GM23338 (cell line): ENCODE measurements around the gene ANKRD13B. TPM values are rescaled to one million over a fixed set of nuclear protein-coding genes. Genes with fewer than 3 reads are reported as not detected.

Source experiments
- ATAC-seq: fragments of 200-7000 bp; cut with Tn5 transposase; 3 replicates; pipeline ENCODE4 v1.9.1; 2020
- DNase-seq: peaks from one replicate; pipeline ENCODE4 v3.0.0-alpha.2; 2015; ENCODE audit warnings: low spot score
- H2AFZ ChIP-seq: fragments of 200-600 bp; sonication (generic); 2 replicates; pipeline ENCODE4 v1.8.0; 2016; ENCODE audit warnings: antibody characterized with exemption, mild to moderate bottlenecking, moderate library complexity
- H3F3A ChIP-seq: fragments of 200-600 bp; sonication (generic); replicated peaks from 2 replicates; pipeline ENCODE4 v1.8.0; 2017; ENCODE audit warnings: antibody characterized with exemption, mixed run types, low read depth
- H3K27ac ChIP-seq: fragments of 200-600 bp; sonication (generic); 2 replicates; pipeline ENCODE4 v1.6.1; 2016; ENCODE audit warnings: low read depth
- H3K27me3 ChIP-seq: fragments of 200-600 bp; sonication (generic); 2 replicates; pipeline ENCODE4 v1.8.0; 2016; ENCODE audit warnings: mild to moderate bottlenecking, mixed run types, moderate library complexity; ENCODE audit not compliant: insufficient read depth
- H3K36me3 ChIP-seq: fragments of 200-600 bp; sonication (generic); 2 replicates; pipeline ENCODE4 v1.8.0; 2016; ENCODE audit warnings: mild to moderate bottlenecking; ENCODE audit not compliant: insufficient read depth
- H3K4me1 ChIP-seq: fragments of 200-600 bp; sonication (generic); 2 replicates; pipeline ENCODE4 v1.8.0; 2016; ENCODE audit warnings: mild to moderate bottlenecking, moderate library complexity; ENCODE audit not compliant: insufficient read depth
- H3K4me2 ChIP-seq: fragments of 200-600 bp; sonication (generic); 2 replicates; pipeline ENCODE4 v1.7.1; 2017; ENCODE audit warnings: mixed run types
- H3K4me3 ChIP-seq: fragments of 200-600 bp; sonication (generic); 2 replicates; pipeline ENCODE4 v1.6.1; 2016; ENCODE audit warnings: mixed run types
- H3K79me2 ChIP-seq: fragments of 200-600 bp; sonication (generic); replicated peaks from 2 replicates; pipeline ENCODE4 v1.8.0; 2017; ENCODE audit warnings: mild to moderate bottlenecking; ENCODE audit not compliant: insufficient read depth
- H3K9me2 ChIP-seq: fragments of 200-600 bp; sonication (generic); 2 replicates; pipeline ENCODE4 v1.8.0; 2017; ENCODE audit not compliant: insufficient read depth
- H4K20me1 ChIP-seq: fragments of 200-600 bp; sonication (generic); replicated peaks from 2 replicates; pipeline ENCODE4 v1.8.0; 2017; ENCODE audit warnings: mild to moderate bottlenecking; ENCODE audit not compliant: insufficient read depth
- H3K27ac Mint-ChIP-seq: 2 replicates; pipeline ENCODE4 v1.8.0; 2020; ENCODE audit warnings: inconsistent platforms, mild to moderate bottlenecking, moderate library complexity, mixed read lengths
- H3K27me3 Mint-ChIP-seq: 3 replicates; pipeline ENCODE4 v1.8.0; 2022; ENCODE audit warnings: low read depth, mild to moderate bottlenecking, moderate library complexity, mixed read lengths, inconsistent platforms; ENCODE audit not compliant: insufficient read depth, poor library complexity
- H3K36me3 Mint-ChIP-seq: 3 replicates; pipeline ENCODE4 v1.8.0; 2021; ENCODE audit warnings: low read depth, mild to moderate bottlenecking, inconsistent platforms, moderate library complexity, mixed read lengths
- H3K4me1 Mint-ChIP-seq: 3 replicates; pipeline ENCODE4 v1.8.0; 2020; ENCODE audit warnings: mild to moderate bottlenecking, inconsistent platforms, mixed read lengths
- H3K4me3 Mint-ChIP-seq: 3 replicates; pipeline ENCODE4 v1.8.0; 2021; ENCODE audit warnings: moderate library complexity, mild to moderate bottlenecking, inconsistent platforms, mixed read lengths
- H3K9me3 Mint-ChIP-seq: 3 replicates; pipeline ENCODE4 v1.8.0; 2020; ENCODE audit warnings: moderate library complexity, mild to moderate bottlenecking, inconsistent platforms, mixed read lengths
- CREB1 ChIP-seq: fragments of 250-450 bp; sonication (Bioruptor Pico); IDR thresholded peaks from 2 replicates; pipeline ENCODE4 v1.5.0; 2020; ENCODE audit warnings: low read depth, mild to moderate bottlenecking, moderate library complexity
- EZH2 ChIP-seq: fragments of 200-600 bp; sonication (generic); IDR thresholded peaks from one replicate; pipeline ENCODE4 v1.8.0; 2017; ENCODE audit warnings: antibody characterized with exemption, mild to moderate bottlenecking, low read depth; ENCODE audit not compliant: unreplicated experiment
- EZH2phosphoT487 ChIP-seq: fragments of 200-600 bp; sonication (generic); IDR thresholded peaks from one replicate; pipeline ENCODE4 v1.8.1; 2018; ENCODE audit warnings: antibody characterized with exemption; ENCODE audit not compliant: unreplicated experiment
- POLR2AphosphoS5 ChIP-seq: IDR thresholded peaks from 2 replicates; pipeline ENCODE4 v1.6.1; 2016; ENCODE audit warnings: antibody characterized with exemption, low read depth
- STAT1 ChIP-seq: IDR thresholded peaks from one replicate; pipeline ENCODE4 v1.6.1; 2016; ENCODE audit warnings: antibody characterized with exemption; ENCODE audit not compliant: unreplicated experiment
- ZNF114 ChIP-seq: fragments of 250-450 bp; sonication (Bioruptor Pico); IDR thresholded peaks from 2 replicates; pipeline ENCODE4 v1.5.0; 2020; ENCODE audit warnings: mild to moderate bottlenecking, moderate library complexity
- ZNF331 ChIP-seq: fragments of 250-450 bp; sonication (Bioruptor Pico); IDR thresholded peaks from 2 replicates; pipeline ENCODE4 v1.5.0; 2020; ENCODE audit warnings: low read depth, mild to moderate bottlenecking, moderate library complexity
- polyA plus RNA-seq: library from polyadenylated mRNA; unstranded; fragments of >200 nt; fragmentation: Nextera tagmentation; extraction: Ambion mirVana; gene quantifications from 2 replicates; pipeline ENCODE4 v1.2.1, GENCODE V29; 2016
- total RNA-seq: library from RNA; depleted of rRNA; stranded (reverse); fragments of >200 nt; shearing (Covaris generic); gene quantifications from 2 replicates; pipeline ENCODE4 v1.2.3, GENCODE V29; 2014
- TF ChIP-seq, protein P1 (sequence below), 2 experiments: fragments of 200-600 bp in 1 of 2; sonication (generic) in 1 of 2; conservative IDR thresholded peaks; 2 replicates each; pipeline versions ENCODE4 v1.5.1 to v1.6.1; 2016 to 2017; ENCODE audit warnings: antibody characterized with exemption in 2 of 2, low read depth in 2 of 2, mild to moderate bottlenecking in 2 of 2, moderate library complexity in 1 of 2
- TF ChIP-seq, protein P2 (sequence below): IDR thresholded peaks from one replicate; pipeline ENCODE4 v1.6.1; 2018; ENCODE audit warnings: antibody characterized with exemption; ENCODE audit not compliant: unreplicated experiment

The ANKRD13B gene
- total and polyA plus RNA-seq, 2 experiments from 2014 or later = 8.2 to 57.4 TPM

DNA sequence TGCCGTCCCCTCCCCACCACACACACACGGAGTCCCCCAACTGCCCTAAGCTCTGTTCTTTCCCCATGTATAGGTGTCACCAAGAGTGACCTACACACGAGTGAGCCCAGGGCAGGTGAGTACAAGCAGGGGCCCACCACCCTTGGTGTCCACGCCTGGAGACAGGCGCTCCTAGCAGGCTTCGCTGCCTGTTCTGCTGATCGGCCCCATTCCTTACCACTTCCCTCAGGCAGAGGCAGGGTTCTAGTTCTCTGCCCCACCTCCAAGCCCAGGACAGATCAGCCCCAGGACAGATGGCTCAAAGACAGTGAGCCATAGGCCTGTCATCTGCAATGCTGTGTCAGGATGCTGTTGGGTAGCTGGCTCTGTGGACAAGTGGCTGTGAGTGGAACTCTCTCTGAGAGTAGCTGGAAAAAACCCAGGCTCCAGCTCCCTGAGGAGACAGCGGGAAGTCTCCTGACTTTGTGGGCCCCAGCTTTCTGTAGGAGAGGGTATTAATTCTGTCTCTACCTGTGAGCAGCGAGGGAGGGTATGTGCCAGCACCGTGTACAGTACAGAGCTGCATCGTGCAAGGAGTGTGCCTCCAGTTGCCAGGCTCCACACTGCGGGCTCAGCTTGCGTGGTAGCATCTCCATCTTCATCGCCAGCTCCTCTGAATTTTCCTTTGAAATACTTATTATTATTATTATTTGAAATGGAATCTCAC lies 23.5 kb upstream of the ANKRD13B start:
- Mint-ChIP-seq H3K27me3 (peaks cover 50% of the 10 kb centered on the region), H3K36me3 (peaks cover 7% of the 10 kb centered on the region; the same call in 2 of the 3 replicates), H3K4me1 (peaks cover 16% of the 10 kb centered on the region), H3K27ac (no peak overlapping the region), H3K9me3 (no peaks in the 10 kb centered on the region), H3K4me3 (peak overlapping the region; percentile 81)
- Histone ChIP-seq H3F3A (peaks cover 23% of the 10 kb centered on the region), H3K4me3 (peak overlapping the region; percentile 87), H3K27ac (no peak overlapping the region), H3K79me2 (no peaks in the 10 kb centered on the region), H2AFZ (peak overlapping the region; percentile 94), H3K4me1 (peaks cover 11% of the 10 kb centered on the region), H3K27me3 (peaks cover 51% of the 10 kb centered on the region), H4K20me1 (peaks cover 8% of the 10 kb centered on the region), H3K4me2 (peak overlapping the region; percentile 86), H3K36me3 (no peaks in the 10 kb centered on the region), H3K9me2 (no peaks in the 10 kb centered on the region)
- no peak for DNase-seq
- no peak for ATAC-seq
- no peak for TF ChIP-seq ZNF114 (CRISPR knock-in tag)
- no peak for TF ChIP-seq STAT1
- no peak for TF ChIP-seq CREB1 (CRISPR knock-in tag)
- no peak for TF ChIP-seq EZH2
- no peak for TF ChIP-seq EZH2phosphoT487
- no peak for TF ChIP-seq ZNF331 (CRISPR knock-in tag)
- TF ChIP-seq, protein P1, sequence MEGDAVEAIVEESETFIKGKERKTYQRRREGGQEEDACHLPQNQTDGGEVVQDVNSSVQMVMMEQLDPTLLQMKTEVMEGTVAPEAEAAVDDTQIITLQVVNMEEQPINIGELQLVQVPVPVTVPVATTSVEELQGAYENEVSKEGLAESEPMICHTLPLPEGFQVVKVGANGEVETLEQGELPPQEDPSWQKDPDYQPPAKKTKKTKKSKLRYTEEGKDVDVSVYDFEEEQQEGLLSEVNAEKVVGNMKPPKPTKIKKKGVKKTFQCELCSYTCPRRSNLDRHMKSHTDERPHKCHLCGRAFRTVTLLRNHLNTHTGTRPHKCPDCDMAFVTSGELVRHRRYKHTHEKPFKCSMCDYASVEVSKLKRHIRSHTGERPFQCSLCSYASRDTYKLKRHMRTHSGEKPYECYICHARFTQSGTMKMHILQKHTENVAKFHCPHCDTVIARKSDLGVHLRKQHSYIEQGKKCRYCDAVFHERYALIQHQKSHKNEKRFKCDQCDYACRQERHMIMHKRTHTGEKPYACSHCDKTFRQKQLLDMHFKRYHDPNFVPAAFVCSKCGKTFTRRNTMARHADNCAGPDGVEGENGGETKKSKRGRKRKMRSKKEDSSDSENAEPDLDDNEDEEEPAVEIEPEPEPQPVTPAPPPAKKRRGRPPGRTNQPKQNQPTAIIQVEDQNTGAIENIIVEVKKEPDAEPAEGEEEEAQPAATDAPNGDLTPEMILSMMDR (conservative IDR thresholded peaks at IDR 0.05; ENCODE audit: low read depth in 2 of 2) = no peak
- TF ChIP-seq POLR2AphosphoS5 = no peak

DNA sequence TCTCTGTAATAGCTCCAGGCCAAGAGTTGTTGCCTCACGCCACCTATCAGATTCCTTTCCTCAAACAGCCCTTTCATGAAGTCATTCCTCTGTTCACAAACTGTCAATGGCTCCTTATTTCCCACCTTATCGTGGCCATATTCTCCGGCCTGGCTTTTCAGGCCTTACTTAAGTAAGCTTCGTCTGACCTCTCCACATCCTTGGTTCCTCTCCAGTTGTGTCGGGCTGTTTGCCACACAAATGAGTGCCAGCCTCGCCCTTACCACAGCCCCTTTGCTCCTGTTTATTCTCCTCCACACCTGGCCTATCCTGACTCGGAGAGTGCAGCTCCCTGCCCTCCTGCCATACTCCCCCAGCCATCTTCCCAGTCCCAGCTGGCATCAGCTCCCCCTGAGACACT lies 22.4 kb upstream of the ANKRD13B start:
- no peaks in the 10 kb centered on the region; the same call in none of the 2 replicates for H4K20me1 ChIP-seq
- DNase-seq (no peak), ATAC-seq (no peak)
- no peak overlapping the region for H3K4me2 ChIP-seq
- H3K4me3 ChIP-seq = no peak overlapping the region
- Mint-ChIP-seq H3K36me3 (peaks cover 13% of the 10 kb centered on the region), H3K4me1 (peaks cover 15% of the 10 kb centered on the region), H3K4me3 (peak overlapping the region; percentile 5; the same call in 1 of the 3 replicates), H3K9me3 (no peaks in the 10 kb centered on the region), H3K27ac (no peak overlapping the region), H3K27me3 (peaks cover 41% of the 10 kb centered on the region)
- peaks cover 23% of the 10 kb centered on the region for H3F3A ChIP-seq
- peaks cover 8% of the 10 kb centered on the region for H3K4me1 ChIP-seq
- H2AFZ ChIP-seq = no peak overlapping the region
- no peak overlapping the region for H3K27ac ChIP-seq
- no peaks in the 10 kb centered on the region for H3K79me2 ChIP-seq
- no peaks in the 10 kb centered on the region; the same call in 1 of the 2 replicates for H3K36me3 ChIP-seq
- peaks cover 40% of the 10 kb centered on the region for H3K27me3 ChIP-seq
- no peaks in the 10 kb centered on the region for H3K9me2 ChIP-seq
- TF ChIP-seq, protein P2, sequence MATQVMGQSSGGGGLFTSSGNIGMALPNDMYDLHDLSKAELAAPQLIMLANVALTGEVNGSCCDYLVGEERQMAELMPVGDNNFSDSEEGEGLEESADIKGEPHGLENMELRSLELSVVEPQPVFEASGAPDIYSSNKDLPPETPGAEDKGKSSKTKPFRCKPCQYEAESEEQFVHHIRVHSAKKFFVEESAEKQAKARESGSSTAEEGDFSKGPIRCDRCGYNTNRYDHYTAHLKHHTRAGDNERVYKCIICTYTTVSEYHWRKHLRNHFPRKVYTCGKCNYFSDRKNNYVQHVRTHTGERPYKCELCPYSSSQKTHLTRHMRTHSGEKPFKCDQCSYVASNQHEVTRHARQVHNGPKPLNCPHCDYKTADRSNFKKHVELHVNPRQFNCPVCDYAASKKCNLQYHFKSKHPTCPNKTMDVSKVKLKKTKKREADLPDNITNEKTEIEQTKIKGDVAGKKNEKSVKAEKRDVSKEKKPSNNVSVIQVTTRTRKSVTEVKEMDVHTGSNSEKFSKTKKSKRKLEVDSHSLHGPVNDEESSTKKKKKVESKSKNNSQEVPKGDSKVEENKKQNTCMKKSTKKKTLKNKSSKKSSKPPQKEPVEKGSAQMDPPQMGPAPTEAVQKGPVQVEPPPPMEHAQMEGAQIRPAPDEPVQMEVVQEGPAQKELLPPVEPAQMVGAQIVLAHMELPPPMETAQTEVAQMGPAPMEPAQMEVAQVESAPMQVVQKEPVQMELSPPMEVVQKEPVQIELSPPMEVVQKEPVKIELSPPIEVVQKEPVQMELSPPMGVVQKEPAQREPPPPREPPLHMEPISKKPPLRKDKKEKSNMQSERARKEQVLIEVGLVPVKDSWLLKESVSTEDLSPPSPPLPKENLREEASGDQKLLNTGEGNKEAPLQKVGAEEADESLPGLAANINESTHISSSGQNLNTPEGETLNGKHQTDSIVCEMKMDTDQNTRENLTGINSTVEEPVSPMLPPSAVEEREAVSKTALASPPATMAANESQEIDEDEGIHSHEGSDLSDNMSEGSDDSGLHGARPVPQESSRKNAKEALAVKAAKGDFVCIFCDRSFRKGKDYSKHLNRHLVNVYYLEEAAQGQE = no peak
- no peak for TF ChIP-seq STAT1
- no peak for TF ChIP-seq POLR2AphosphoS5
